IMR-90 (cell line): ENCODE data around the gene DENND1B. TPM values are rescaled to one million over a fixed set of nuclear protein-coding genes. Genes with fewer than 3 reads are reported as not detected.

ENCODE experiments used
- ATAC-seq: fragments of 200-7000 bp; cut with Tn5 transposase; 2 replicates; pipeline ENCODE4 v1.9.1; 2020; ENCODE audit warnings: low read depth, mild to moderate bottlenecking, moderate library complexity
- BruUV-seq: library from RNA; stranded (reverse); fragments of 400-500 nt; replicated peaks from 2 replicates; lab custom pipeline; 2021; lab: Mats Ljungman, UMichigan
- CTCF ChIA-PET: fragments of 300-600 bp; formaldehyde crosslinking; extraction: SDS; loops from one replicate; lab custom pipeline; 2021; ENCODE audit warnings: antibody characterized with exemption; lab: Yijun Ruan, JAX
- POLR2A ChIA-PET: fragments of 300-600 bp; sonication (Branson Sonifier 250); formaldehyde crosslinking; loops from one replicate; lab custom pipeline; 2022; ENCODE audit warnings: antibody characterized with exemption; ENCODE audit not compliant: unreplicated experiment; lab: Charles Lee
- DNase-seq: peaks from one replicate; pipeline ENCODE4 v3.0.0; 2013
- H2AFZ ChIP-seq: replicated peaks from 2 replicates; pipeline ENCODE3; 2013; ENCODE audit warnings: low read length, mild to moderate bottlenecking; ENCODE audit not compliant: poor library complexity
- H2AK5ac ChIP-seq: 2 replicates; pipeline ENCODE4 v1.6.1; 2013; ENCODE audit warnings: low read depth, low read length, inconsistent platforms
- H2AK9ac ChIP-seq: replicated peaks from 2 replicates; pipeline ENCODE3; 2013; ENCODE audit warnings: mild to moderate bottlenecking, low read depth, low read length, moderate library complexity; ENCODE audit not compliant: poor library complexity
- H2BK120ac ChIP-seq: 2 replicates; pipeline ENCODE4 v1.6.1; 2013; ENCODE audit warnings: low read depth, low read length, inconsistent platforms
- H2BK15ac ChIP-seq: 3 replicates; pipeline ENCODE4 v1.6.1; 2013; ENCODE audit warnings: low read depth, low read length, inconsistent platforms
- H2BK20ac ChIP-seq: 2 replicates; pipeline ENCODE4 v1.6.1; 2013; ENCODE audit warnings: low read depth, mild to moderate bottlenecking, inconsistent platforms, low read length, moderate library complexity
- H2BK5ac ChIP-seq: 2 replicates; pipeline ENCODE4 v1.6.1; 2013; ENCODE audit warnings: mild to moderate bottlenecking, low read depth, low read length, inconsistent platforms; ENCODE audit not compliant: poor library complexity, severe bottlenecking
- H3K14ac ChIP-seq: replicated peaks from 2 replicates; pipeline ENCODE4 v1.6.1; 2013; ENCODE audit warnings: low read depth, low read length, inconsistent platforms
- H3K18ac ChIP-seq: 2 replicates; pipeline ENCODE4 v1.6.1; 2013; ENCODE audit warnings: low read depth, low read length, control low read depth
- H3K23ac ChIP-seq: 2 replicates; pipeline ENCODE4 v1.6.1; 2013; ENCODE audit warnings: low read depth, low read length, inconsistent platforms
- H3K27ac ChIP-seq: 2 replicates; pipeline ENCODE4 v1.5.1; 2013; ENCODE audit warnings: mild to moderate bottlenecking, control low read depth, low read length; ENCODE audit not compliant: insufficient read depth
- H3K27me3 ChIP-seq: 2 replicates; pipeline ENCODE4 v1.6.1; 2013; ENCODE audit warnings: low read length; ENCODE audit not compliant: control insufficient read depth, insufficient read depth
- H3K36me3 ChIP-seq: 2 replicates; pipeline ENCODE4 v1.6.1; 2013; ENCODE audit warnings: low read length, mixed read lengths; ENCODE audit not compliant: control insufficient read depth, insufficient read depth
- H3K4ac ChIP-seq: 2 replicates; pipeline ENCODE4 v1.6.1; 2013; ENCODE audit warnings: low read depth, low read length, inconsistent platforms
- H3K4me1 ChIP-seq: 2 replicates; pipeline ENCODE4 v1.6.1; 2013; ENCODE audit warnings: low read length, mixed read lengths; ENCODE audit not compliant: control insufficient read depth, insufficient read depth
- H3K4me2 ChIP-seq: 2 replicates; pipeline ENCODE4 v1.6.1; 2013; ENCODE audit warnings: low read depth, mild to moderate bottlenecking, control low read depth, low read length, moderate library complexity
- H3K4me3 ChIP-seq: 2 replicates; pipeline ENCODE4 v1.5.1; 2013; ENCODE audit warnings: low read depth, mild to moderate bottlenecking, control low read depth, low read length, moderate library complexity; ENCODE audit not compliant: insufficient read depth
- H3K56ac ChIP-seq: 2 replicates; pipeline ENCODE4 v1.6.1; 2013; ENCODE audit warnings: low read length, inconsistent platforms; ENCODE audit not compliant: insufficient read depth; ENCODE audit errors: extremely low read depth
- H3K79me1 ChIP-seq, 2 experiments: 2 replicates each; pipeline ENCODE4 v1.6.1; 2013; ENCODE audit warnings: low read length in 2 of 2, inconsistent platforms in 1 of 2, low read depth in 1 of 2
- H3K9ac ChIP-seq: 2 replicates; pipeline ENCODE4 v1.6.1; 2013; ENCODE audit warnings: low read depth, low read length, control low read depth
- H3K9me1 ChIP-seq: 2 replicates; pipeline ENCODE4 v1.6.1; 2013; ENCODE audit warnings: low read length, inconsistent platforms; ENCODE audit not compliant: insufficient read depth
- H3K9me3 ChIP-seq: 2 replicates; pipeline ENCODE4 v1.6.1; 2013; ENCODE audit warnings: low read length; ENCODE audit not compliant: control insufficient read depth, insufficient read depth
- H4K20me1 ChIP-seq: 2 replicates; pipeline ENCODE4 v1.6.1; 2013; ENCODE audit warnings: low read length, inconsistent platforms; ENCODE audit not compliant: insufficient read depth
- H4K5ac ChIP-seq: 2 replicates; pipeline ENCODE4 v1.6.1; 2013; ENCODE audit warnings: mild to moderate bottlenecking, low read depth, low read length, control low read depth
- H4K8ac ChIP-seq, 2 experiments: 2 replicates each; pipeline ENCODE4 v1.6.1; 2013; ENCODE audit warnings: low read depth in 2 of 2, low read length in 2 of 2, control low read depth in 1 of 2, inconsistent platforms in 1 of 2
- H4K91ac ChIP-seq: 2 replicates; pipeline ENCODE4 v1.6.1; 2013; ENCODE audit warnings: low read depth, low read length, inconsistent platforms; ENCODE audit not compliant: insufficient read depth
- BHLHE40 ChIP-seq: fragments of 150-350 bp; IDR thresholded peaks from 2 replicates; pipeline ENCODE4 v1.6.1; 2016; ENCODE audit warnings: mild to moderate bottlenecking, low read depth, low read length
- MAFK ChIP-seq: IDR thresholded peaks from 2 replicates; pipeline ENCODE4 v1.6.1; 2012; ENCODE audit warnings: low read depth, low read length, improper control_type of control experiment
- WGBS, 2 experiments: methylation state at CpG; one replicate each; pipeline versions ENCODE4 v1.1.5 to v1.1.7; 2013; ENCODE audit warnings: missing lambda C conversion rate in 2 of 2; ENCODE audit not compliant: insufficient read length in 1 of 2; ENCODE audit errors: extremely low coverage in 2 of 2; 5-methylcytosine and 5-hydroxymethylcytosine counted together
- dilution Hi-C: fragments of 300-500 bp; cut with HindIII; formaldehyde crosslinking; loops from one replicate; pipeline ENCODE4 v1.14.3; 2018; ENCODE audit warnings: low sequenced_read_pairs; ENCODE audit not compliant: unreplicated experiment
- in situ Hi-C: fragments of 300-500 bp; cut with MboI; formaldehyde crosslinking; loops from 3 replicates; pipeline ENCODE4 v1.14.3; 2019; ENCODE audit warnings: low sequenced_read_pairs, inconsistent platforms, mixed read lengths
- intact Hi-C: fragments of 100-400 bp; cut with micrococcal nuclease; formaldehyde crosslinking; loops from 2 replicates; pipeline ENCODE4 v1.10.0; 2022
- polyA plus RNA-seq, 3 experiments: library from polyadenylated mRNA; depleted of rRNA; stranded (reverse); fragments of >200 nt; gene quantifications; 2 replicates each; pipeline ENCODE4 v1.2.3, GENCODE V29; 2012; ENCODE audit warnings: low replicate concordance in 1 of 3
- total RNA-seq: library from RNA; depleted of rRNA; stranded (reverse); fragments of >200 nt; gene quantifications from 2 replicates; pipeline ENCODE4 v1.2.3, GENCODE V29; 2012

DENND1B gene
- total and polyA plus RNA-seq, 2 of the 4 experiments (the other 2 are of a cell fraction) = 4.0 to 24.2 TPM

GRCh38 chr1:197672347-197672746, 102.9 kb downstream of the DENND1B start:
- no peak overlapping the region for H2BK5ac ChIP-seq
- dilution Hi-C loops = no loop called here
- no peak overlapping the region for H2BK120ac ChIP-seq
- no peaks in the 10 kb centered on the region for H3K9me3 ChIP-seq
- ATAC-seq (no peak), DNase-seq (no peak)
- no peak overlapping the region for H3K14ac ChIP-seq
- no peak overlapping the region for H4K5ac ChIP-seq
- no peak overlapping the region for H3K56ac ChIP-seq
- H3K18ac ChIP-seq = no peak overlapping the region
- BruUV-seq = no TSS peak
- H3K9me1 ChIP-seq = no peaks in the 10 kb centered on the region
- intact Hi-C loops = no loop called here
- no CpG with 5 or more reads among the region's 1 CpG for WGBS, 2 experiments
- peaks cover 7% of the 10 kb centered on the region for H3K4me1 ChIP-seq
- no peak overlapping the region for H3K23ac ChIP-seq
- ChIA-PET POLR2A (no interaction called here), CTCF (no interaction called here)
- H2BK15ac ChIP-seq = no peak overlapping the region
- H3K4me3 ChIP-seq = no peak overlapping the region
- no peak overlapping the region for H4K91ac ChIP-seq
- no peak overlapping the region for H2AK9ac ChIP-seq
- no peak overlapping the region for H2AFZ ChIP-seq
- no peak overlapping the region for H2BK20ac ChIP-seq
- no peak overlapping the region for H3K4me2 ChIP-seq
- no peak for TF ChIP-seq BHLHE40
- peak; percentile 50 for TF ChIP-seq MAFK
- H3K36me3 ChIP-seq = no peaks in the 10 kb centered on the region
- H3K9ac ChIP-seq = no peak overlapping the region
- H3K27me3 ChIP-seq = no peaks in the 10 kb centered on the region
- no peaks in the 10 kb centered on the region for H4K20me1 ChIP-seq
- H4K8ac ChIP-seq = no peak overlapping the region
- no peak overlapping the region for H3K4ac ChIP-seq
- H3K79me1 ChIP-seq = peaks cover 0 to 10% of the 10 kb centered on the region in 2 experiments; a peak in 3 of 4 replicates
- no peak overlapping the region for H2AK5ac ChIP-seq
- in situ Hi-C loops = no loop called here
- no peak overlapping the region for H3K27ac ChIP-seq
